ENCODE data around the gene SMC2. TPM values are rescaled to one million over a fixed set of nuclear protein-coding genes. Genes with fewer than 3 reads are reported as not detected.
A peak's percentile ranks its signal among the peaks of the same experiment; 100 is the strongest.

Gene SMC2
- total RNA-seq, 1 donor from 2014 or later = 3.7 TPM

GRCh38 chr9:104142799-104143549 lies 48.9 kb downstream of the SMC2 start:
- no peaks in the 10 kb centered on the region for H3K27me3 ChIP-seq (ENCODE audit: control insufficient read depth, insufficient read depth, low read length)

GRCh38 chr9:104143550-104143910 lies 49.4 kb downstream of the SMC2 start:
- DNase-seq (ENCODE audit: low read depth) (no peak), FAIRE-seq (no peak)
- Histone ChIP-seq H3K4me3 (ENCODE audit: low read depth, low read length) (no peak overlapping the region), H3K27me3 (ENCODE audit: control insufficient read depth, insufficient read depth, low read length) (no peaks in the 10 kb centered on the region), H3K36me3 (ENCODE audit: control insufficient read depth, insufficient read depth, low read length) (no peaks in the 10 kb centered on the region)
- no peak for TF ChIP-seq CTCF (IDR thresholded peaks at IDR 0.05; ENCODE audit: insufficient read depth, low read length, severe bottlenecking)

More at GRCh38 chr9:104142799-104143549, 48.9 kb downstream of the SMC2 start:
- no peak for TF ChIP-seq CTCF (IDR thresholded peaks at IDR 0.05; ENCODE audit: insufficient read depth, low read length, severe bottlenecking)
- Histone ChIP-seq H3K36me3 (ENCODE audit: control insufficient read depth, insufficient read depth, low read length) (no peaks in the 10 kb centered on the region), H3K4me3 (ENCODE audit: low read depth, low read length) (no peak overlapping the region)
- no peak for FAIRE-seq
- no peak for DNase-seq (ENCODE audit: low read depth)

GRCh38 chr9:104144336-104144735 lies 50.2 kb downstream of the SMC2 start:
- no peak overlapping the region for H3K4me3 ChIP-seq (ENCODE audit: low read depth, low read length)
- FAIRE-seq (no peak), DNase-seq (ENCODE audit: low read depth) (no peak)
- no peaks in the 10 kb centered on the region for H3K27me3 ChIP-seq (ENCODE audit: control insufficient read depth, insufficient read depth, low read length)
- H3K36me3 ChIP-seq (ENCODE audit: control insufficient read depth, insufficient read depth, low read length) = no peaks in the 10 kb centered on the region
- no peak for TF ChIP-seq CTCF (IDR thresholded peaks at IDR 0.05; ENCODE audit: insufficient read depth, low read length, severe bottlenecking)

GRCh38 chr9:104173067-104173466 lies 79.0 kb downstream of the SMC2 start:
- no peak for FAIRE-seq
- no peak for TF ChIP-seq CTCF (IDR thresholded peaks at IDR 0.05; ENCODE audit: insufficient read depth, low read length, severe bottlenecking)
- DNase-seq (ENCODE audit: low read depth) = no peak
- no peaks in the 10 kb centered on the region for H3K36me3 ChIP-seq (ENCODE audit: control insufficient read depth, insufficient read depth, low read length)
- no peaks in the 10 kb centered on the region for H3K27me3 ChIP-seq (ENCODE audit: control insufficient read depth, insufficient read depth, low read length)
- no peak overlapping the region for H3K4me3 ChIP-seq (ENCODE audit: low read depth, low read length)

- DNase-seq (ENCODE audit: low read depth) (peak; percentile 51), FAIRE-seq (no peak)
- no peaks in the 10 kb centered on the region for H3K36me3 ChIP-seq (ENCODE audit: control insufficient read depth, insufficient read depth, low read length)
- no peak overlapping the region for H3K4me3 ChIP-seq (ENCODE audit: low read depth, low read length)
- peak; percentile 56 for TF ChIP-seq CTCF (IDR thresholded peaks at IDR 0.05; ENCODE audit: insufficient read depth, low read length, severe bottlenecking)
- no peaks in the 10 kb centered on the region for H3K27me3 ChIP-seq (ENCODE audit: control insufficient read depth, insufficient read depth, low read length)
Measured at GRCh38 chr9:104177003-104177611, 83.0 kb downstream of the SMC2 start.

Data from bronchial epithelial cell (primary cell).